Gastroesophageal sphincter (tissue), 3 donors: ENCODE data around the gene LYPD3.

ENCODE experiments used
- POLR2A ChIP-seq, 2 donors: fragments of 450-650 bp; IDR thresholded peaks; one replicate each; pipeline ENCODE4 v1.6.1; 2017; ENCODE audit warnings: antibody characterized with exemption in 2 of 2, mild to moderate bottlenecking in 2 of 2, moderate library complexity in 1 of 2
- POLR2AphosphoS5 ChIP-seq: sonication (generic); formaldehyde crosslinking; IDR thresholded peaks from one replicate; pipeline ENCODE4 v1.6.1; 2017; ENCODE audit warnings: antibody characterized with exemption
- TF ChIP-seq, protein P1 (sequence below), 4 experiments: fragments of 200-600 bp in 2 of 4; fragments of 450-650 bp in 2 of 4; sonication (generic) in 1 of 4; IDR thresholded peaks; one replicate each; pipeline ENCODE4 v1.5.1; 2017 to 2019; ENCODE audit warnings: antibody characterized with exemption in 4 of 4, mild to moderate bottlenecking in 2 of 4, moderate library complexity in 2 of 4

DNA sequence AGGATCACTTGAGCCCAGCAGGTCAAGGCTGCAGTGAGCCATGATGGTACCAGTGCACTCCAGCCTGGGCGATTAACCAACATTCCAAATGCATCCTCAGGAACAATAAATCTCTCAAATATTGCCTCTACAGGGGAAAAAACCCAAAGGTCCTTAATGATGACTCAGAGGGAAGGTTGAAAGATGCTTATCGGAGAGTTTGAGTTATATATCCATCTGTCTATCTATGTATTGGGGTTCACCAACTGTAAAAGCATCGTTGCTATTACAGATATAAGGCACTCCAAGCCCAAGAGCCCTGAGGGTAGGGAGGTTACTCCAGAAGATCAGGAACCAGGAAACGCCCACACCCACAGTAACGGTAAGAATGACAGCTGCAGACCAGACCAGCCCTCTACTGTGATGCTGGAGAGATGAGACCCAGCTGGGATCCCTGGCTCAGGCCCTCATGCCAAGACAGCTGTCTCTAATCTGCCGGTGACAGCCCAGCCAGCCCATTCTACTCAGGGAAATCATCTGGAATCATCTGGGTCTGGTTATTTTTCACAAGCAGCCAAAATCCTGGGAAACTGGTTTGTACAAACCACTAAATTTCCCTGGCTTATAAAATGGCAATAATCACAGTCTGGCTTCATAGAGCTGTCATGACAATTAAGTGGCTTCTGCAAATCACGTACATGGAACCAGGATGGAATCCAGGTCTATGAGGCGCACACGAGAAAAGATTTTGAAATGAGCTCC lies 26.9 kb downstream of the LYPD3 start:
- TF ChIP-seq, protein P1, sequence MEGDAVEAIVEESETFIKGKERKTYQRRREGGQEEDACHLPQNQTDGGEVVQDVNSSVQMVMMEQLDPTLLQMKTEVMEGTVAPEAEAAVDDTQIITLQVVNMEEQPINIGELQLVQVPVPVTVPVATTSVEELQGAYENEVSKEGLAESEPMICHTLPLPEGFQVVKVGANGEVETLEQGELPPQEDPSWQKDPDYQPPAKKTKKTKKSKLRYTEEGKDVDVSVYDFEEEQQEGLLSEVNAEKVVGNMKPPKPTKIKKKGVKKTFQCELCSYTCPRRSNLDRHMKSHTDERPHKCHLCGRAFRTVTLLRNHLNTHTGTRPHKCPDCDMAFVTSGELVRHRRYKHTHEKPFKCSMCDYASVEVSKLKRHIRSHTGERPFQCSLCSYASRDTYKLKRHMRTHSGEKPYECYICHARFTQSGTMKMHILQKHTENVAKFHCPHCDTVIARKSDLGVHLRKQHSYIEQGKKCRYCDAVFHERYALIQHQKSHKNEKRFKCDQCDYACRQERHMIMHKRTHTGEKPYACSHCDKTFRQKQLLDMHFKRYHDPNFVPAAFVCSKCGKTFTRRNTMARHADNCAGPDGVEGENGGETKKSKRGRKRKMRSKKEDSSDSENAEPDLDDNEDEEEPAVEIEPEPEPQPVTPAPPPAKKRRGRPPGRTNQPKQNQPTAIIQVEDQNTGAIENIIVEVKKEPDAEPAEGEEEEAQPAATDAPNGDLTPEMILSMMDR (IDR thresholded peaks at IDR 0.05): no peak
- TF ChIP-seq POLR2AphosphoS5 (peak; percentile 85), POLR2A (IDR thresholded peaks at IDR 0.05) (no peak)
